IPS-18c (cell line): ENCODE results near the gene MYBBP1A.

Experiments used
- H3K4me3 ChIP-seq: 2 replicates; pipeline ENCODE4 v1.7.0; 2013; ENCODE audit warnings: low read depth, mild to moderate bottlenecking, low read length, moderate library complexity; ENCODE audit not compliant: insufficient read depth
- H3K9me3 ChIP-seq: one replicate; pipeline ENCODE4 v1.6.1; 2013; ENCODE audit warnings: mild to moderate bottlenecking, low read length, moderate library complexity; ENCODE audit not compliant: control insufficient read depth, insufficient read depth

Gene MYBBP1A

DNA sequence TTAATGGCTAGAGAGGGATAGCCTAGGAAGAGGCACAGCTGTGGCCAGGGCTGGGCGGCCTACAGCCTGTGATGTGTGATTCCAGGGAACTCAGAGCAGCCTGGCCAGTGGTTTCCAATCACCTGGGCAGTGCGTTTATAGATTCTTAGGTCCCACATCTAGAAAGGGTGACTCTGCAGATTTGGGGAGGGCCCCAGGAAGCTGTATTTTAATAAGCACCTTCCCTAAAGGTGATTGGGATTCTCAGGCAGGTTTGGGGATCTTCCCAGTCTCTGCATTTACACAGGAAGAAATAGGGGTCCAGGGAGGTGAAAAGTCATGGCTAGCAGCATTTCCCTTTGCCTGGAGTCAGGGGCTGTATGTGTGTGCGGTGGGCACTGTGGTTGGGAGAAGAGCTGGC lies 47.0 kb downstream of the MYBBP1A start:
- H3K4me3 ChIP-seq: no peak overlapping the region

GRCh38 chr17:4507361-4508111 lies 47.6 kb downstream of the MYBBP1A start:
- no peak overlapping the region for H3K4me3 ChIP-seq
- H3K9me3 ChIP-seq: no peaks in the 10 kb centered on the region

More for the DNA sequence above, 47.0 kb downstream of the MYBBP1A start:
- H3K9me3 ChIP-seq: no peaks in the 10 kb centered on the region

DNA sequence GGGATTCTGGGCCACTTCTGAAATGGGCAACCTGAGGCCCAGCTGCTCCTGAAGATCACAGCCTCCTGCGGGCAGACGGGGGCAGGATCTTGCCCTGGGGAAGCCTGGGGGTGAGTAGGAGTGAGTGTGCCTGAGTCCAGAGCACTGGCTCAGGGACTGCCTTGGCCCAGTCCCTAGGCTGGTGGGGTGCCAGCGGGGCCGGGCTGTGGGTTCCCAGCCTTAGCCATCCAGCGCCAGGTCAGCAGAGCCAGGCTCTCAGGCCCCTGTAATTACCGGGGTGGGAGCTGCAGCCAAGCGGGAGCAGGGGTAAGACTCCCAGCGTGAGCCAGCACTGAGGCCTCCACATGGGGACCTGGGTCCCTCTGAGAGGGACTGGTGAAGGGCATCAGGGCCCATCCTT lies 48.3 kb downstream of the MYBBP1A start:
- no peaks in the 10 kb centered on the region for H3K9me3 ChIP-seq
- H3K4me3 ChIP-seq: no peak overlapping the region

DNA sequence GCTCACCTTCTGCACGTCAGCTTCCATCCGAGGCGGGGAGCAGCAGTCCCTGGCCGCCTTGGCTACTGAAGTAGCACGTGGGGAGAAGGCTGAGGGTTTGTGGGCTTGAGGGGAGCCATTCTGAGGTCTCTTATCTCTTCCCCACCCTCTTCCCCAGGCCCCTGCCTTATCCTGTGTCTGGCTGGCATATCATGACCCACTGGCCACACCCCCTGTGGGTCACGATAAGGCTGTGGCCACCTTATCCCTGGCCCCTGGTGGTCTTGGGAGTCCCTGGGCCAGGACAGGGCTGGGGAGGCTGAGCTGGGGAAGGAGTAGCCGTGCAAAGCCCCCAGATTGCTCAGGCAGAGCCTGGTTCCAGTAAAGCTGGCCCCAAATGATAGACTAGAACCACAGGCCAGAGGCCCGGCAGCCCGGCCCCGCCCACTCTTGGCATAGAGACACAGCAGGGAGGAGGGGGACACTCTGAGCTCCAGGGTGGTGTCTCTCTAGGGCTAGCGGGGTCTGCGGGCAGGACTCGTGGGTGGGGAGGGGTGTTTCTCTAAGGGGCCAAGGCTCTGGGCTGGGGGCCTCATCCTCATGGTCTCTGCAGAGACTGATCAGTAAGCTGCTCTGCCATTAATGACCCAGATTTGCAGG lies 48.9 kb downstream of the MYBBP1A start:
- no peaks in the 10 kb centered on the region for H3K9me3 ChIP-seq
- H3K4me3 ChIP-seq: no peak overlapping the region

DNA sequence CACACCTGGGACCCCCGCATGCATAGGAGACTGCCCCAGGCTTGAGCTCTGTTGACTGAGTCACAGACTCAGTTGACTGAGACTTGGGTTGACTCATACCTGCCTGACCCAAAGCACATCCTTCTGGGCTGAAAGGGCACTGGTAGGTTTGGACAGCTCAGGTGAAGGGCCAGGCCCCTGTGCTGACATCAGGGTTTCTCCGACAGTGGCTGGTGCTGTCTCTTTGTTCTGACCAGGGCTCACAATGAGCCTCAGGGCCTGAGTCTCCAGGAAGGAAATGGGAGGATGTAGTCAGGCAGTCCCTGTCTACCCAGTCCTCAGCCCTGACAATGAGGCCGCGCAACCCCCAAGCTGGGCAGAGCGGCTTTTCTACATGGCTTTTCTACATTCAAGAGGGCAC lies 50.0 kb downstream of the MYBBP1A start:
- H3K4me3 ChIP-seq: no peak overlapping the region

GRCh38 chr17:4504188-4504587 lies 51.0 kb downstream of the MYBBP1A start:
- H3K4me3 ChIP-seq: no peak overlapping the region
- H3K9me3 ChIP-seq: no peaks in the 10 kb centered on the region

More for the DNA sequence above, 50.0 kb downstream of the MYBBP1A start:
- no peaks in the 10 kb centered on the region for H3K9me3 ChIP-seq

DNA sequence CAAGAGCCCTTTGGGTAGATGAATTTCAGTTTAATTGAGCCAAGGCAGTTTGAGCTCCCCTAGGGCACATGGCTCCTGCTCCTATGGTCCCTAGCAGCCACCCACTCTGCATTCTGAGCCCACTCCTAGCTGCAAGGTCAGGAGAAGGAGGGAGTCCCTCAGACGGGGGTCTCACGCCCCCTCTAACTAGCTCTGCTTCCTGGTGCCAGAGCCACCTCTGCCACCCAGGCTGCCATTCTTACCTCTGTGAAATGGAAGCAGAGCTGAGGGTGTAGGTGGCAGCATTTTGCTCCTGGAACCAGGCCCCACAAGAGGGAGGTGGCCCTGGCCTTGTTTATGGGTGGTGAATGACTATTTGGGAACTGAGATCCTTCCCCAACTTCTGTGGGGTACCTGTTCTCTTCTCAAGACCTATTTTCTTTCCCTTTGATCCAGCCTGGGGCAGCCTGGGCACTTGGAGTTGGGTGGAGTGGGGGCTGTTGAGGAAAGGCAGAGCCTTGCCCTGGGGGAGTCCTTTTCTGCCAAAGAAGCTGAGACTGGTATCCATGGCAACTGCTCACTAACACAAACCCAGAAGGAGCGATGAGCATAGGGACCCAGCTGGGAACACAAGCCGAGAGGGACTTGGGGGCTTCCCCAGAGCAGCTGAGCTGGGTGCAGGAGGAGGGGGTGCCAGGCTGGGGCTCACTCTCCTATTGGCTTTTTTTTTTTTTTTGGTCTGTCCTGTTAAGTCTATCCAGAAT lies 51.7 kb downstream of the MYBBP1A start:
- Histone ChIP-seq H3K9me3 (no peaks in the 10 kb centered on the region), H3K4me3 (no peak overlapping the region)

DNA sequence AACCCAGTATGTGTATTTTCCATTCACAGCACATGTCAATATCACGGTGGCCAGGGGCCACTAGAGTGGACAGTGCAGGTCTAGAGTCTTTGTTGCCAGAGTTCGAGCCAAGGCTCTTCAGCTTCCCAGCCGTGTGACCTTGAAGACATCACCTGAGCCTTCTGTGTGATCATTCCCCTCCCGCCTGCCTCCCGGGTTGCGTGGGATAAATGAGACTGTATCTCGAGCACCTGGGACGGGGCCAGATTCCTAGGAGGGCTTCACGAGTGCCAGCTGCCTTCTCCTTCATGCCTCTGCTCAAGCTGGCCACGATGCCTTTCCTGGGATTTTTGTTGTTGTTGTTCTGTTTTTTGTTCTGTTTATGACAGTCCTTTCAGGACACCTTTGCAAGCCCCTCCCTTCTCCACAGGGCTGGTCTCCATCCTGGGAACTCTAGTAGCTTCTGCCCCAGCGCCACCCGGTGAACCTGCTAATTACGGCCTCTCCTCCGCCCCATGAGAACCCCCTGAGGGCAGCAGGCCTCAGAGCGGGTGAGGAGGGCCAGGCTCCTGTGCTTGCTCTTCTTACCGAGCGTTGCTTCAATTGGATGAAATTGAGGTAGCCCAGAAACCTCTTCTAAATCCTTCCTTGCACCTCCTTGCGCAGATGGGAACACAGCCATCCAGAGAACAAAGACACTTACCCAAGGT lies 52.6 kb downstream of the MYBBP1A start:
- H3K4me3 ChIP-seq: no peak overlapping the region
- no peaks in the 10 kb centered on the region for H3K9me3 ChIP-seq

DNA sequence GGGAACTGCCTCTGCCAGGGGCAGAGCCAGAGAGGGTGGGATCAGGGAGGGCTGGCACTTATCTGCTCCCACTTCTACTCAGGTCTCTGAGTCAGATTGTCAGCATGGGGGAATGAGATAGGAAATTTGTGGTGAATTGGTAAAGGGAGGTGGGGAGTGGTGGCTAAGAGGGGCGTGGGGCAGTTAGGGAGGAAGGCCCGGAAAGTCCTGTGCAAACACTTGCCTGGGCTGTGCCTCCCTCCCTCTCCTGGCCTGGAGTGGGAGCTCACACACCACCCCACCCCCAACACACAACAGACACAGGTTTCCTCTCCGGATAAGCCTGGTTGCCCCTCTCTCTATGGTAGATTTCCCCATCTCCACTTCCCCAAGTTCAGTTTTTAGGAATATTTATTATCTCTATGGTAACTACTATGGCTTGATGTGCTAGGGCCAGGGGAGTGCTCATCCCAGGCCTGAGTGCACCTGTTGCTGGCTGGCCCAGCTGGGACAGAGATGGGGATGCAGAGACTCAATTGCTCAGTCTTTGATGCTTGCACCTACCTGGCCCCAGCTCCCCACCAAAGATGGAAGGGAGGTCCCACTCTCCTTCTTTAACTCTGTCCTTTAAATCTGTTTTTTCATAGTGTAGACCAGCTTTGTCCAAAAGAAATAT lies 53.8 kb downstream of the MYBBP1A start:
- no peaks in the 10 kb centered on the region for H3K9me3 ChIP-seq
- H3K4me3 ChIP-seq: no peak overlapping the region

DNA sequence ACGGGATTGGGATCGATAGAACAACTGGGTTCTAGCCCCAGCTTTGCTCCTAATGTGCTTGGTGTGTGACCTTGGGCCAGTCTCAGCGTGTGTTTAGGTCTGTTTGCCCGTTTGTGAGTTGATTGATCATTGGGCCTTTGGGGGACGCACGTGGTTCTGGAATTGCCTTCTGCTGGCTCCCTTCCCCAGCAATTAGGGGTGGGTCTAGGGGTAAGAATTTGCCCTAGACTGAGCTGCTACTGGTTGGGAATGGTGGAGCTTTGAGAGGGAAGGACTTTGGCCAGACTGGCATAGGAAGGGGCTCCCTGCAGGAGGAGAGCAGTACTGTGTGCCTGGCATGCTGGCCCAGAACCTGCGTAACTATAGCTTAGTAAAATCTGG lies 55.0 kb downstream of the MYBBP1A start:
- Histone ChIP-seq H3K4me3 (peak overlapping the region; percentile 64), H3K9me3 (no peaks in the 10 kb centered on the region)

GRCh38 chr17:4499431-4500190 lies 55.6 kb downstream of the MYBBP1A start:
- H3K4me3 ChIP-seq: peak overlapping the region; percentile 64
- H3K9me3 ChIP-seq: no peaks in the 10 kb centered on the region

GRCh38 chr17:4498461-4499397 lies 56.5 kb downstream of the MYBBP1A start, which contains the start of gene SPNS2:
Gene SPNS2, plus strand, starts transcription at chr17:4498881. Its CDS starts 167 bp downstream, at chr17:4499048.
- peak within 1 kb of the TSS; percentile 64 for H3K4me3 ChIP-seq
- H3K9me3 ChIP-seq: no peaks in the 10 kb centered on the region

- no peaks in the 10 kb centered on the region for H3K9me3 ChIP-seq
- H3K4me3 ChIP-seq: no peak overlapping the region
Measured at GRCh38 chr17:4497101-4497824, 57.9 kb downstream of the MYBBP1A start.

DNA sequence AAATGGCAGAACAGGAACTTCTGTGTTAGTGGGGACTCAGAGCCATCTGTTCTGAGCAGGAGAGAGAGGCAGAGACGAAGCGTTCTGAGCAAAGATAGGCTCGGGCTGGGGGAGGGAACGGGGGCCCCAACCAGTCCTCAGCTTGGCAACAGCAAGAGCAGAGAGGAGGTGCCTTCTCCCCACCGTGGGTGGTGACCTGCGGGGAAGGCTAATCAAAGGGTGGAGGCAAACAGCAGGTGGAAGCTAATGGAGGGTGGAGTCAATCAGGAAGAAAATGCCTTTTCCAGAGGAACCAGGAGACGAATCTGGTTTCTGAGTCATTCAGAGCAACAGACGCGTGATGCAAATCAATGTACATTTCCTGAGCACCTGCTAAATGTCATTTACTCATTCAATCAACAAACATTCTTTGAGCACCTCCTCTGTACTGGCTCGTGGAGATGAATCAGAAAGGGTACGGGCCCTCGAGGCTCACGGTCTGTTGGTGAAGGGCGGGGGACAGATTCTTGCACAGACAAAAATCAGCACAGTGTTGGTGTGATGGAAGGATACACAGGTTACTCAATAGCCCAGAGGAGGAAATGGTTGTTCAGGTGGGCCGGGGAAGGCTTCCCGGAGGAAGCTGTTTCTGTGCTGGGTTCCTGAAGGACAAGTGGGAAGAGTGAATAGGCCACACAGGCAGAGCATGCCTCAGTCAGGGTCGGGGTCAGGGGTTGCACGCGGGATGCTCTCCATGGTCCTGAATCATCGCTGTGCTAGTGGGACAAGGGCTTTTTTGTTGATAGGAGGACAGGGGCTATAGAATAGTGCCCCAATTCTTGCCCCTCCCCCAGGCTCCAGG lies 62.2 kb downstream of the MYBBP1A start:
- Histone ChIP-seq H3K4me3 (no peak overlapping the region), H3K9me3 (no peaks in the 10 kb centered on the region)
